ENCODE results near the gene ASB16.

ASB16 gene

DNA sequence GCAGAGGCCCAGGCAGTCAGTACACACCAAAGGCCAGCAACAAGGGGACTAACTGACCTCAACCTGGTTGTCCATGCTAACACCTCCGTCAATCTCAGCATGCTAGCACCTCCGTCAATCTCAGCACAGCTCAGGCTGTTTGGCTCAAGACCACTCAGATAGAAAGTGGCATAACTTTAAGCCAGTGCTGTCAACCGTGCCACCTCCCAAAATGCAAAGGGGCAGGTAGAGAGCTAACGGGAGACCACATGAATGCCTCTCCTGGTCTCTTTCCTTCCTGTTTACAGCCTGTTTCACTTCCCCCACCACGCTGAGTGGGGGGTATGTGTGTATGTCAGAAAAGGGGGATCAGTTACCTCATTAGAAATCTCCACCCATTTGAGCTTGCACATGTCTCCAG is 45.7 kb downstream of the ASB16 start:
- Histone ChIP-seq H3K36me3 (peaks cover 64% of the 10 kb centered on the region), H3K9me3 (no peaks in the 10 kb centered on the region), H3K4me3 (ENCODE audit: low read depth in 1 of 2, low read length in 1 of 2) (no peak overlapping the region), H3K4me1 (ENCODE audit: control insufficient read depth in 1 of 2, insufficient read depth in 1 of 2, low read depth in 1 of 2, low read length in 1 of 2) (peaks cover 19 to 26% of the 10 kb centered on the region in 2 experiments), H3K27ac (no peak overlapping the region), H3K27me3 (peaks cover 2% of the 10 kb centered on the region)
- TF ChIP-seq, protein P1, sequence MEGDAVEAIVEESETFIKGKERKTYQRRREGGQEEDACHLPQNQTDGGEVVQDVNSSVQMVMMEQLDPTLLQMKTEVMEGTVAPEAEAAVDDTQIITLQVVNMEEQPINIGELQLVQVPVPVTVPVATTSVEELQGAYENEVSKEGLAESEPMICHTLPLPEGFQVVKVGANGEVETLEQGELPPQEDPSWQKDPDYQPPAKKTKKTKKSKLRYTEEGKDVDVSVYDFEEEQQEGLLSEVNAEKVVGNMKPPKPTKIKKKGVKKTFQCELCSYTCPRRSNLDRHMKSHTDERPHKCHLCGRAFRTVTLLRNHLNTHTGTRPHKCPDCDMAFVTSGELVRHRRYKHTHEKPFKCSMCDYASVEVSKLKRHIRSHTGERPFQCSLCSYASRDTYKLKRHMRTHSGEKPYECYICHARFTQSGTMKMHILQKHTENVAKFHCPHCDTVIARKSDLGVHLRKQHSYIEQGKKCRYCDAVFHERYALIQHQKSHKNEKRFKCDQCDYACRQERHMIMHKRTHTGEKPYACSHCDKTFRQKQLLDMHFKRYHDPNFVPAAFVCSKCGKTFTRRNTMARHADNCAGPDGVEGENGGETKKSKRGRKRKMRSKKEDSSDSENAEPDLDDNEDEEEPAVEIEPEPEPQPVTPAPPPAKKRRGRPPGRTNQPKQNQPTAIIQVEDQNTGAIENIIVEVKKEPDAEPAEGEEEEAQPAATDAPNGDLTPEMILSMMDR (IDR thresholded peaks at IDR 0.05), result no peak

DNA sequence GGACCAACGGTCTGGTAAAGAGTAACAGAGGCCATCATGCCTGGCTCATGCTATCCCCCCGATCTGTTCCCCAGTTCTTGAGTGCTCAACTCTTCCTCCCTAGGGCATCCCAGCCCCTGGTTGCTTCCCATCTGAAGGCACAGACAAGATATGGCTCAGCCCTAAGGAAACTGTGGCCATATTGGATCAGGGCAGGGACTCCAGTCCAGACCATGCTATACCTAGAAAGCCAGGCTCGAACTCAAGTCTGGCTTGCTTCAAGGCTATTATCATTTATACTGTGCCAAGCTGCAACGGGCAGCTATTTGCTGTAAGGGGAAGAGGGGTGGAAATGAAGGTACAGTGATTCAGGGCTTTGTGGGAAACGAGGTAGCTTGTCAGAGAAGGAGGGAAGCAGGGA is 46.2 kb downstream of the ASB16 start:
- TF ChIP-seq, protein P1 (IDR thresholded peaks at IDR 0.05), result no peak
- H3K4me3 ChIP-seq (ENCODE audit: low read depth in 1 of 2, low read length in 1 of 2), result no peak overlapping the region
- no peak overlapping the region for H3K27ac ChIP-seq
- peaks cover 8% of the 10 kb centered on the region for H3K27me3 ChIP-seq
- H3K9me3 ChIP-seq, result no peaks in the 10 kb centered on the region
- peaks cover 59% of the 10 kb centered on the region for H3K36me3 ChIP-seq
- peaks cover 24 to 30% of the 10 kb centered on the region in 2 experiments for H3K4me1 ChIP-seq (ENCODE audit: control insufficient read depth in 1 of 2, insufficient read depth in 1 of 2, low read depth in 1 of 2, low read length in 1 of 2)

DNA sequence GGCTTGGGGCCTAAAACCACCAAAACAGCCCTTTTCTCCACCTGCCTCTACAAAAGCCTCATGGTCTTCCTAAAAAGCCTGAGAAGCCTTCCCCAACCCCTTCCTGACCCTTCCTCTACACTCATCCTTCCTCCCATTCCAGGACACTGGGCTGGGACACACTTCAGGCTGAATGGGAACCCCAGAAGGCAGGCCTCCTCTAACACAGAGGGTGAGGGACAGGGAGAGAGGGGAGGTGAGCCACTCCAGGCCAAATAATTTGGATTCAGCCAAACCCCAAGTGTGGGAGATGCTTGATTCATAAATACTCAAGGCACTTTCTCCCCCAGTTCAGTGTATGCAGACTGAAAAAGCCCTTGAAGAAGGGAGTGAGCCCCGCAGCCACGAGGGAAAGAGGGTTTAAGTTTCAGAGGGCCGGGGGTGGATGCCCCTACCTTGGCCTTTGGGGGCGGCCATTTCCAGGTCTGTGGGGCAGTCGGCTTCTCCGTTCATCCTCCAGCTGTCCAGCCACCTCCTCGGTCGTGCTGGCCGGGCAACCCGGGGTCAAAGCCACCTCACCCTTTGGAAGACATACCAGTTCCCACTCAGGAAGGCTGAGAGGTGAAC is 47.3 kb downstream of the ASB16 start:
- H3K27me3 ChIP-seq, result peaks cover 17% of the 10 kb centered on the region
- no peaks in the 10 kb centered on the region for H3K9me3 ChIP-seq
- TF ChIP-seq, protein P1 (IDR thresholded peaks at IDR 0.05), result no peak
- peaks cover 47% of the 10 kb centered on the region for H3K36me3 ChIP-seq
- peaks cover 32 to 38% of the 10 kb centered on the region in 2 experiments for H3K4me1 ChIP-seq (ENCODE audit: control insufficient read depth in 1 of 2, insufficient read depth in 1 of 2, low read depth in 1 of 2, low read length in 1 of 2)
- H3K4me3 ChIP-seq (ENCODE audit: low read depth in 1 of 2, low read length in 1 of 2), result peak overlapping the region; percentile 72 to 78
- peak overlapping the region; percentile 97 for H3K27ac ChIP-seq

DNA sequence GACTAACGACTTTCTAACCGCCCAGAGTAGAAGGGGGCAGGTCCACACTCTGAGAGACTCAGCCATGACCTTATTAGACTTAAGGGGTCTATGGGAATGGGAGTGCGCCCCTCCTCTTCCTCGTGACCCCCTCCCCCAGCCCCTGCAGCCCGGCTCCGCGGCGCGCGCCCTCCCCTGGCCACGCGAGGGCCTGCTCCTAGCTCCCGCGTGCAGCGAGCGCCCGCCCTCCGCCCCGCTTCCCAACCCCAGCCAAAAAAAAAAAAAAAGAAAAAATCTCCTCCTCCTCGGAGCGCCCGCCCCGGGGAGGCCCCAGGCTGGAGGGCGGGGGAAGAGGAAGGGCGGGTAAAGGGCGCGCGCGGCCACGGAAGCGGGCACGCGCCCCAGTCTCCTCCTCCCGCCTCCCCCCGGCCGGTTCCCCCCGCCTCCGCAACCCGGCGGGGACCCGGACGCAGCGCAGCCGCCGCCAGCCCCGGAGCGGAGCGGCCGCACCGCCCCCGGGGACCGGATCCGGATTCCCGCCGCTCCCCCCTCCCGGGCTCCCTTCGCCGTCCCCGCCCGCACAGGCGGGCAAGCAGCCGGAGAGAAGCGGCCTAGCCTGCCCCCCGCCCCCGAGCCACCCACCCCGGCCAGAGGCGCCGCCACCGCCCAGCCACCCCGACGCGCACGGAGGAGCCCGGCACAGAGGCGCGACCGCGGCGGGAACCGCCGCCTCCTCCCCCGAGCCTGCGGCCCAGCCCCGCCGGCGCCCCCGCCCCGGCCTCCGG is 48.0 kb downstream of the ASB16 start:
- H3K27me3 ChIP-seq, result peaks cover 19% of the 10 kb centered on the region
- H3K9me3 ChIP-seq, result no peaks in the 10 kb centered on the region
- TF ChIP-seq, protein P1 (IDR thresholded peaks at IDR 0.05), result peak; percentile 69
- peaks cover 40% of the 10 kb centered on the region for H3K36me3 ChIP-seq
- H3K4me1 ChIP-seq (ENCODE audit: control insufficient read depth in 1 of 2, insufficient read depth in 1 of 2, low read depth in 1 of 2, low read length in 1 of 2), result peaks cover 32 to 38% of the 10 kb centered on the region in 2 experiments
- H3K27ac ChIP-seq, result peak overlapping the region; percentile 97
- peak overlapping the region; percentile 72 to 78 for H3K4me3 ChIP-seq (ENCODE audit: low read depth in 1 of 2, low read length in 1 of 2)

DNA sequence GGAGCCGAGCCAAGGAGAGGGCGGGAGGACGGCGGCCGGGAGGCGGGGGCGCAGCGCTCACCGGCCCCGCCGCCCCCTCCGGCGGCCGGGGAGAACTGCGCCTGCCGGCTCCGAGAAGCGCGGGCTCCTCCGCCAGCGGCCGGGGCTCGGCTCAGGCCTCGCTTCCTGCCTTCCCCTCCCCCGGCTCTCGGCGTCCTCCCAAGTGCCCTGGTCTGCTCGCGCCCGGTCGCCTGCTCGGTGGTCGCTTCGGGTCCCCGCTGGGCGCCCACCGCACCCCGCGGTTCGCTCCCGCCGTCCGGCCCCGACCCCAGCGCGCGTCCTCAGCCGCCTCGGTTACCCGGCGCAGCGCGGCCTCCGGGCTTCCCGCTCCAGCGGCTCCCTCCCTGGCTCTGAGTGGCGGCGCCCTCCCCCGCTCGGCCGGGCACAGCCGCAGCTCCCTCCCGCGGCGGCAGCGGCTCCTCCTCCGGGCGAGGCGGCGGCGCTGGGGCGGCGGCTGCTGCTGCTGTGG is 48.7 kb downstream of the ASB16 start:
- Histone ChIP-seq H3K4me1 (ENCODE audit: control insufficient read depth in 1 of 2, insufficient read depth in 1 of 2, low read depth in 1 of 2, low read length in 1 of 2) (peaks cover 32 to 38% of the 10 kb centered on the region in 2 experiments), H3K4me3 (ENCODE audit: low read depth in 1 of 2, low read length in 1 of 2) (peak overlapping the region; percentile 72 to 78), H3K36me3 (peaks cover 34% of the 10 kb centered on the region), H3K27me3 (peaks cover 24% of the 10 kb centered on the region), H3K9me3 (no peaks in the 10 kb centered on the region), H3K27ac (peak overlapping the region; percentile 97)
- TF ChIP-seq, protein P1 (IDR thresholded peaks at IDR 0.05), result peak; percentile 79

Data from neutrophil (primary cell).